Stimulated activated naive B cell treated with anti-CD40 and anti-IgM and Interleukin-4, amounts not matched to agents 10 μg/mL and 1 μg/mL and 100 μg/mL, for 72 hours (primary cell): ENCODE results near the gene PPP1R2C.
A peak's percentile ranks its signal among the peaks of the same experiment; 100 is the strongest.

Experiments
- ATAC-seq, 2 donors: fragments of 150-1000 bp; cut with Tn5 transposase; replicated peaks; 2 replicates each; pipeline ENCODE4 v1.10.0; 2021; ENCODE audit warnings: moderate library complexity in 1 of 2
- DNase-seq: peaks from one replicate; pipeline ENCODE4 v3.0.0; 2021
- H3K27ac Mint-ChIP-seq: one replicate; pipeline ENCODE4 v1.8.0; 2022; ENCODE audit warnings: mild to moderate bottlenecking, mixed read lengths
- H3K27me3 Mint-ChIP-seq, 2 donors: one replicate each; pipeline ENCODE4 v1.8.0; 2022; ENCODE audit warnings: mixed read lengths in 2 of 2
- H3K36me3 Mint-ChIP-seq, 2 donors: one replicate each; pipeline ENCODE4 v1.8.0; 2022; ENCODE audit warnings: mixed read lengths in 2 of 2, mild to moderate bottlenecking in 1 of 2
- H3K4me1 Mint-ChIP-seq, 2 donors: one replicate each; pipeline ENCODE4 v1.8.0; 2022; ENCODE audit warnings: mixed read lengths in 2 of 2, mild to moderate bottlenecking in 1 of 2
- H3K4me3 Mint-ChIP-seq, 2 donors: one replicate each; pipeline ENCODE4 v1.8.0; 2022; ENCODE audit warnings: mild to moderate bottlenecking in 2 of 2, mixed read lengths in 2 of 2, moderate library complexity in 1 of 2
- H3K9me3 Mint-ChIP-seq, 2 donors: one replicate each; pipeline ENCODE4 v1.8.0; 2022; ENCODE audit warnings: mixed read lengths in 2 of 2, mild to moderate bottlenecking in 1 of 2

Gene PPP1R2C

GRCh38 chrX:42771506-42772335, 6.2 kb downstream of the PPP1R2C start:
- Mint-ChIP-seq H3K36me3 (peaks cover 0 to 3% of the 10 kb centered on the region in 2 donors), H3K4me1 (peaks cover 7 to 21% of the 10 kb centered on the region in 2 donors), H3K27me3 (peaks cover 0 to 2% of the 10 kb centered on the region in 2 donors), H3K9me3 (no peaks in the 10 kb centered on the region), H3K27ac (no peak overlapping the region), H3K4me3 (no peak overlapping the region)
- ATAC-seq (no peak), DNase-seq (no peak)

DNA sequence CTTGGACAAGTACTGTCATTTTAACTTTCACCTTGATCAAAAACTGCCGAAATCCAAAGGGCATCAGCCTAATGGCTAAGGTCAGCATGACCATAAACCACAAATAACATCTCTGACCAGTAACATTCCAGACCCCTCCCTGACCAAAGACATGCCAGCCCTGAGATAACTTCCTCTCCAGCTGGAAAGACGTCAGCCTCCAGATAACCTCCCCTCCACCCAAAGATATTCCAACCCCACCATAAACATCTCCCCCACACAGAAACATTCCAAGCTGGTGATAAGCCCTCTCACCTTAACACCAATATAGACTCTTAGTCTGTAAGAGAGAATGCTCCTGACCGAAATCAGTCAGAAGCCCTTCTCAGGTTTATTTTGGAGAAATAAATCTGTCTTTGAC, 7.4 kb downstream of the PPP1R2C start:
- peaks cover 3 to 12% of the 10 kb centered on the region in 2 donors for H3K4me1 Mint-ChIP-seq
- no peak for ATAC-seq
- no peaks in the 10 kb centered on the region for H3K9me3 Mint-ChIP-seq
- no peak overlapping the region for H3K27ac Mint-ChIP-seq
- H3K4me3 Mint-ChIP-seq, result no peak overlapping the region
- peaks cover 0 to 7% of the 10 kb centered on the region in 2 donors for H3K27me3 Mint-ChIP-seq
- no peak for DNase-seq
- peaks cover 0 to 3% of the 10 kb centered on the region in 2 donors for H3K36me3 Mint-ChIP-seq

DNA sequence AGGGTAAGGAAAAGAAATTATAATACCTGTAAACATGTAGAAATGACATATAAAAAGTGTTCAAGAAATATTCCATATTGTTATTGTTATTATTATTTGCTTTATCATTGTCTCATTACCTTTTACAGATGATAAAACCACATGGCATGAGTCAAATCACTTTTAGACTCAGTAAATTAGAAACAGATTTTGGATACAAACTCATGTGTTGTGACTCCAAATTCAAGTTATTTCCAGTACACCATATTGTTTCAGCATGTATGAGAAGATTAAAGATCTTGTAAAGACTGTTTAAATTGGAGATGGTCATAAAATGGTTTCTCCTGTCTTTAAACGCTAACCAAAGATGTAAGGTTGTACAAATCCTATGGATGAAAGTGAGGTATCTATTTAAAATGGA, 18.1 kb downstream of the PPP1R2C start:
- H3K4me1 Mint-ChIP-seq, result peaks cover 2 to 4% of the 10 kb centered on the region in 2 donors
- no peak overlapping the region for H3K27ac Mint-ChIP-seq
- H3K36me3 Mint-ChIP-seq, result peaks cover 0 to 7% of the 10 kb centered on the region in 2 donors
- ATAC-seq, result no peak
- H3K4me3 Mint-ChIP-seq, result no peak overlapping the region
- peaks cover 4 to 5% of the 10 kb centered on the region in 2 donors for H3K9me3 Mint-ChIP-seq
- H3K27me3 Mint-ChIP-seq, result peaks cover 0 to 5% of the 10 kb centered on the region in 2 donors
- no peak for DNase-seq

DNA sequence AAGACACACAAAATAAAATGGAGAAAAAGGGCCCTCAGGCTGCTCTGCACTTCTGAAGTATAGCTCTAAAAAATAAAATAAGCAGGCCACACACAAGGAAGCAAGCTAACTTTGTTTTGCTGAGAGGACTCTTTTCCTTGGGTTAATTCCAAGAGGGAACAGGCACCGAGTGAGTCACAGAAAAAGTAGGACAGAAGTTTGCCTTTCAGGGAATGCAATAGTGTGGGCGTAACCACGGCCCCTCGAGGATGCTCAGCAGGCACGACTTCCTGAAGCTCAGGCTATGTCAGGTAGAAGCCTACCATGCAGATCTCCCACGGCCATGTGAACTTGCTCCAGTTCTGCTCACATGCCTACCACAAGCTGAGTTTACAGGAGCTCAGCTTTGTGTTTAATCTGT, 22.1 kb downstream of the PPP1R2C start:
- H3K9me3 Mint-ChIP-seq, result no peaks in the 10 kb centered on the region
- no peaks in the 10 kb centered on the region for H3K4me1 Mint-ChIP-seq
- ATAC-seq, result no peak
- H3K27ac Mint-ChIP-seq, result no peak overlapping the region
- DNase-seq, result no peak
- no peaks in the 10 kb centered on the region for H3K36me3 Mint-ChIP-seq
- H3K4me3 Mint-ChIP-seq, result no peak overlapping the region
- no peaks in the 10 kb centered on the region for H3K27me3 Mint-ChIP-seq

DNA sequence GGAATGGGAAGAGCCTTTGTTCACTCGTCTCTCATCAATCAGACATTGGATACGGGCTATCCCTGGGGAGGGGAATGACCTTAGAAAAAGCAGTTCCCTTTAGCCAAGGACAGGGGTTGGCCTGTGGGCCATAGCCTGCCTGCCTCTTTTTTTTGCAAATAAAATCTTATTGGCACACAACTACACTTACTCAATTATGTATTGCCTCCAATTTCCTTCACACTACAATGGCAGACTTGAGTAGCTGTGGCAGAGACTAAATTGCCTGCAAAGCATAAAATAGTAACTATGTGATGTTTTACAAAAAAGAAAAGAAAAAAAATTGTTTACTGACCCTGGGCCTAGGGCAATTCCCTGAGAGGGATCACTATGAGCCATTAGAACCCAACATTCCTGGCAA, 23.4 kb downstream of the PPP1R2C start:
- H3K27me3 Mint-ChIP-seq, result no peaks in the 10 kb centered on the region
- H3K9me3 Mint-ChIP-seq, result peaks cover 0 to 1% of the 10 kb centered on the region in 2 donors
- H3K4me1 Mint-ChIP-seq, result no peaks in the 10 kb centered on the region
- H3K36me3 Mint-ChIP-seq, result no peaks in the 10 kb centered on the region
- H3K4me3 Mint-ChIP-seq, result no peak overlapping the region
- DNase-seq (no peak), ATAC-seq (no peak)
- no peak overlapping the region for H3K27ac Mint-ChIP-seq

GRCh38 chrX:42754115-42754514, 23.8 kb downstream of the PPP1R2C start:
- Mint-ChIP-seq H3K27ac (no peak overlapping the region), H3K27me3 (no peaks in the 10 kb centered on the region), H3K9me3 (peaks cover 0 to 1% of the 10 kb centered on the region in 2 donors), H3K4me1 (no peaks in the 10 kb centered on the region), H3K4me3 (no peak overlapping the region), H3K36me3 (no peaks in the 10 kb centered on the region)
- no peak for ATAC-seq
- no peak for DNase-seq

DNA sequence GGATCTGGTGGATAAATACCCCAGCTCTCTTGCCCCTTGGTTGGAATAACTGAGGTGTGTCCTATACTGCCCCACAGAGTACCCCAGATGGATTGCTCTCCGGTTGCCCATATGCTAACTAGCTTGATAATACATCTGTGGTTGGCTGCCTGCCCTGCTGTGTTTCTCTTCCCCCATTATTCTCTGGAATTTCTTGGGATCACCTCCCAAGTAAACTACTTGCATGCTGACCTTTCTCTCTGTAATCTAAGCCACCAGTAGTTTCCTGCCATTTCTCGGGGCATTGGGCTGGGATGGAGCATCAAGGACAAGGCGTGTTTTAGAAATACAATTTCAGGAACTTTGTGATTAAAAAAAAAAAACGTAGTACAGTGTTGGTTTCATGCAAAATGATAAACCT, 25.2 kb downstream of the PPP1R2C start:
- H3K27me3 Mint-ChIP-seq, result no peaks in the 10 kb centered on the region
- no peak overlapping the region for H3K4me3 Mint-ChIP-seq
- no peak for ATAC-seq
- DNase-seq, result no peak
- no peak overlapping the region for H3K27ac Mint-ChIP-seq
- H3K4me1 Mint-ChIP-seq, result no peaks in the 10 kb centered on the region
- H3K36me3 Mint-ChIP-seq, result peaks cover 0 to 2% of the 10 kb centered on the region in 2 donors
- H3K9me3 Mint-ChIP-seq, result peaks cover 0 to 1% of the 10 kb centered on the region in 2 donors

DNA sequence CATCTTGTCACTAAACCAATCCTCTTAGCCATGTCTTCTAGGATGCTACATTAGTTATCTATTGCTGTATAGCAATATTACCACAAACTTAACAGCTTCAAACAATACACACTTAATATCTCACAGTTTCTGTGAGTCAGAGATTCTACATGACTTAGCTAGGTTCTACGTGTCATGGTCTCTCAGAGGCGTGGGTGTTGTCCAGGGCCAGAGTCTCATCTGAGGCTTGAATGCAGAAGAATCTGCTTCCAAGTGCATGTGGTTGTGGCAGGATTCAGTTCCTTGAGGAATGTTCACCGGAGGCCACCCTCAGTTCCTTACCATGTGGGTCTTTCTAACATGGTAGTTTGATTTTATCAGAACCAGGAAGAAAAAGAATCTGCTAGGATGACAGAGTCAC, 26.4 kb downstream of the PPP1R2C start:
- DNase-seq (no peak), ATAC-seq (no peak)
- peaks cover 0 to 1% of the 10 kb centered on the region in 2 donors for H3K4me1 Mint-ChIP-seq
- peaks cover 0 to 2% of the 10 kb centered on the region in 2 donors for H3K36me3 Mint-ChIP-seq
- H3K9me3 Mint-ChIP-seq, result peaks cover 0 to 1% of the 10 kb centered on the region in 2 donors
- no peak overlapping the region for H3K4me3 Mint-ChIP-seq
- H3K27me3 Mint-ChIP-seq, result peaks cover 0 to 3% of the 10 kb centered on the region in 2 donors
- no peak overlapping the region for H3K27ac Mint-ChIP-seq

GRCh38 chrX:42748067-42748850, 29.7 kb downstream of the PPP1R2C start:
- ATAC-seq (no peak), DNase-seq (no peak)
- H3K27me3 Mint-ChIP-seq, result peaks cover 0 to 8% of the 10 kb centered on the region in 2 donors
- H3K27ac Mint-ChIP-seq, result no peak overlapping the region
- no peak overlapping the region for H3K4me3 Mint-ChIP-seq
- peaks cover 0 to 1% of the 10 kb centered on the region in 2 donors for H3K4me1 Mint-ChIP-seq
- peaks cover 0 to 2% of the 10 kb centered on the region in 2 donors for H3K36me3 Mint-ChIP-seq
- H3K9me3 Mint-ChIP-seq, result peaks cover 0 to 1% of the 10 kb centered on the region in 2 donors

DNA sequence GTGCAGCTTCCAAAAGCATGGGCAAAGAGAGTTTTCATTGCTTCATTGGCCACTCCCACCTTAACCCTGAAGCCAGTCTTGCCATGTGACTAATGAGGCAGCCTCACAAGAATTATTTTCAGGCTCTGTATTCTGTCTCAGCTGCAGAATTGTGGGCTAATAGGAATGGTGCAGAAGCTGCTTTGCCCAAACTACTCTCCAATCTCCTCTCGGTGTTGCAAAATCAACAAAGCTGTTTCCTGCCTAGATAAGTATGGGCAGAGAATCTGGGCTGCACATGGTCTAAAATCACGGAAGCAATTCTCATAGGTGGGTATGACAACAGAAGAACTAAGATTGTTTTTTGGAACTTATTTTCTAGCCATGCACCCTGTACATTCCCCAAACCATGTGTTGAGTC, 31.4 kb downstream of the PPP1R2C start:
- ATAC-seq, result no peak
- peaks cover 0 to 8% of the 10 kb centered on the region in 2 donors for H3K27me3 Mint-ChIP-seq
- H3K36me3 Mint-ChIP-seq, result peaks cover 0 to 2% of the 10 kb centered on the region in 2 donors
- H3K9me3 Mint-ChIP-seq, result peaks cover 0 to 1% of the 10 kb centered on the region in 2 donors
- H3K27ac Mint-ChIP-seq, result no peak overlapping the region
- H3K4me3 Mint-ChIP-seq, result no peak overlapping the region
- peaks cover 1% of the 10 kb centered on the region in 2 donors for H3K4me1 Mint-ChIP-seq
- DNase-seq, result no peak

DNA sequence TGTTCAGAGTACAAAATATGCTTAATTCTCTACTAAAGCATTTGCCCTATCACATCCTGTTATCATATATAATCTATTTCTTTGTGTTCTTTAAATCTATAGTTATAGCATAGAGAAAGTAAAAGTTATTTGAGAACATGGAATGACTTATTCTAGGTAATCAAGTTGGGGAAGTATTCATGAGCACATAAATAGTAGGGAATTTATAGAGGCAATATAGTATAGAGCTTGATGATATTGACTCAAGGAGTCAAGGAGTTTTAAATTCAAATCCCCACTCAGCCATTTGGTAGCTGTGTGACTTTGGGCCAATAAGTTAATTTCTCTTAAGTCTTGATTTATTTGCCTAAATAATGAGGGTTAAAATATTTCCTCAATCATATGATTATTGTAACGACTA, 37.5 kb downstream of the PPP1R2C start:
- no peak for DNase-seq
- H3K9me3 Mint-ChIP-seq, result no peaks in the 10 kb centered on the region
- ATAC-seq, result no peak
- no peak overlapping the region for H3K27ac Mint-ChIP-seq
- no peak overlapping the region for H3K4me3 Mint-ChIP-seq
- peaks cover 3 to 15% of the 10 kb centered on the region in 2 donors for H3K4me1 Mint-ChIP-seq
- H3K27me3 Mint-ChIP-seq, result no peaks in the 10 kb centered on the region
- H3K36me3 Mint-ChIP-seq, result no peaks in the 10 kb centered on the region

- no peaks in the 10 kb centered on the region for H3K9me3 Mint-ChIP-seq
- no peaks in the 10 kb centered on the region for H3K27me3 Mint-ChIP-seq
- no peak for DNase-seq
- ATAC-seq, result peak in 1 of 2 donors; percentile 31
- H3K27ac Mint-ChIP-seq, result no peak overlapping the region
- H3K36me3 Mint-ChIP-seq, result no peaks in the 10 kb centered on the region
- H3K4me3 Mint-ChIP-seq, result no peak overlapping the region
- peaks cover 3 to 15% of the 10 kb centered on the region in 2 donors for H3K4me1 Mint-ChIP-seq
Observed at GRCh38 chrX:42739741-42740140, 38.2 kb downstream of the PPP1R2C start.

DNA sequence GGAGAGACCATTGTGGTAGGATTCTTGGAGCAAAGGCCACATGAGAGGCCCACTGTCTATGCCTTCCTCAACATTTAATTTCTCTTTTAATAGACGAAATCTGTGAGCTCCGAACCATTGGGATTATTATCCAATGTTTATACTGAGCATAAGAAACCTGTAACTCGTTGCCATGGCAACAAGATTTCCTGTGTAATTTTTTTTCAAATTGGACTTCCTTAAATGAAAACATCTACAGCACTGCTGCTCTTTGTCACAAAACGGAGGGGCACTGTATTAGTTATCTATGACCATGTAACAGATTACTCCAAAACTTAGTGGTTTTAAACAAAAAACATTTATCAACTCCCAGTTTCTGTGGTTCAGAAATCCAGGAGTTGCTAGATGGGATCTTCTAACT, 38.7 kb downstream of the PPP1R2C start:
- H3K4me1 Mint-ChIP-seq, result peaks cover 3 to 15% of the 10 kb centered on the region in 2 donors
- no peaks in the 10 kb centered on the region for H3K36me3 Mint-ChIP-seq
- H3K9me3 Mint-ChIP-seq, result no peaks in the 10 kb centered on the region
- H3K27ac Mint-ChIP-seq, result peak overlapping the region; percentile 31
- DNase-seq, result no peak
- no peaks in the 10 kb centered on the region for H3K27me3 Mint-ChIP-seq
- ATAC-seq, result peak in 1 of 2 donors; percentile 58
- H3K4me3 Mint-ChIP-seq, result no peak overlapping the region

GRCh38 chrX:42738552-42738951, 39.4 kb downstream of the PPP1R2C start:
- DNase-seq (no peak), ATAC-seq (no peak)
- H3K27ac Mint-ChIP-seq, result no peak overlapping the region
- H3K4me1 Mint-ChIP-seq, result peaks cover 3 to 15% of the 10 kb centered on the region in 2 donors
- no peaks in the 10 kb centered on the region for H3K36me3 Mint-ChIP-seq
- no peak overlapping the region for H3K4me3 Mint-ChIP-seq
- no peaks in the 10 kb centered on the region for H3K9me3 Mint-ChIP-seq
- H3K27me3 Mint-ChIP-seq, result no peaks in the 10 kb centered on the region
